ENCODE data around the gene KCNT1. TPM values are rescaled to one million over a fixed set of nuclear protein-coding genes. Genes with fewer than 3 reads are reported as not detected.

KCNT1 gene
- total RNA-seq, 1 donor from 2014 or later = not detected

DNA sequence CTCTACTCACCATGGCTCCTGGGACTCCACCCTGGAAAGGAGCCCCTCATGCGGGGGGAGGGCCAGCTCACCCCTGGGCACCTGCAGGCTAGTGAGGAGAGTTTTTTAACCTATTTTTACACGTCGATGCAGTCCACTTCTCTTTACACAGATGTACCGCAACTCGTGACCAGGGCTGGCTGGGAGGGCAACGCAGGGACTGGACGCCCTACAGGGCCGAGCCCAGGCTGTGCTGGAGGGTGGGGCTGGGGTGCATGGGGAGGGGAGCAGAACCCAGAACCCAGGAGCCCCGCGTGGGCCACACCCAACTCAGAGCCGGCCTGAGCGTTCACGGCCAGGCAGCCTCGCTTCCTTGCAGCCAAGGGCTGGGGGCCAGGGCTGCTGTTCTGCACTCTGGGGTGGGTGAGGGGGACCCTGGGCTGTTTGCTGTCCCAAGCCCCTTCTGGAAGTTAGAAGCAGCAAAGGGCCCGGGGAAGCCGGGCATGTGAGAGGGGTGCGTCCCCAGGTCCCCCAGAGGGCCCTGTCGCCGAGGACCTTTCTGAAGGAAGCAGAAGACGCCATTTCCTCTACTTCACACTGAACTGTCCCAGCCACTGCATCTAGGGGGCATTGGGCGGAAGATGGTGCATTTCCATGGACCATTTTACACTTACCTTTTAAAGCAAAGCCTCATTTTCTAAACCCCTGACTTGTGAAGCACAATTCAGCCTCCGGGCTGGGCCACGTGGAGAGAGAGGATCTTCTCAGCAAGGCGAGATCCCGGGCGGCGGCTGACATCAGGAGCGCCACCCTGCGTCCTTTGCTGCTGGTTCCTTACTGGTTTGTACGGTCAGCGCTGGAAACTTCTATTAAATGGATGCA, 90.5 kb downstream of the KCNT1 start:
- H3K27ac ChIP-seq = no peak overlapping the region
- H3K27me3 ChIP-seq = no peaks in the 10 kb centered on the region
- TF ChIP-seq, protein P1, sequence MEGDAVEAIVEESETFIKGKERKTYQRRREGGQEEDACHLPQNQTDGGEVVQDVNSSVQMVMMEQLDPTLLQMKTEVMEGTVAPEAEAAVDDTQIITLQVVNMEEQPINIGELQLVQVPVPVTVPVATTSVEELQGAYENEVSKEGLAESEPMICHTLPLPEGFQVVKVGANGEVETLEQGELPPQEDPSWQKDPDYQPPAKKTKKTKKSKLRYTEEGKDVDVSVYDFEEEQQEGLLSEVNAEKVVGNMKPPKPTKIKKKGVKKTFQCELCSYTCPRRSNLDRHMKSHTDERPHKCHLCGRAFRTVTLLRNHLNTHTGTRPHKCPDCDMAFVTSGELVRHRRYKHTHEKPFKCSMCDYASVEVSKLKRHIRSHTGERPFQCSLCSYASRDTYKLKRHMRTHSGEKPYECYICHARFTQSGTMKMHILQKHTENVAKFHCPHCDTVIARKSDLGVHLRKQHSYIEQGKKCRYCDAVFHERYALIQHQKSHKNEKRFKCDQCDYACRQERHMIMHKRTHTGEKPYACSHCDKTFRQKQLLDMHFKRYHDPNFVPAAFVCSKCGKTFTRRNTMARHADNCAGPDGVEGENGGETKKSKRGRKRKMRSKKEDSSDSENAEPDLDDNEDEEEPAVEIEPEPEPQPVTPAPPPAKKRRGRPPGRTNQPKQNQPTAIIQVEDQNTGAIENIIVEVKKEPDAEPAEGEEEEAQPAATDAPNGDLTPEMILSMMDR (IDR thresholded peaks at IDR 0.05) = no peak
- H3K36me3 ChIP-seq = no peaks in the 10 kb centered on the region
- H3K4me1 ChIP-seq = no peaks in the 10 kb centered on the region
- intact Hi-C loops (cut with DNase I) = no loop called here
- no peak overlapping the region for H3K4me3 ChIP-seq
- no peak for DNase-seq (ENCODE audit: low spot score in 2 of 2)
- H3K9me3 ChIP-seq = no peaks in the 10 kb centered on the region

DNA sequence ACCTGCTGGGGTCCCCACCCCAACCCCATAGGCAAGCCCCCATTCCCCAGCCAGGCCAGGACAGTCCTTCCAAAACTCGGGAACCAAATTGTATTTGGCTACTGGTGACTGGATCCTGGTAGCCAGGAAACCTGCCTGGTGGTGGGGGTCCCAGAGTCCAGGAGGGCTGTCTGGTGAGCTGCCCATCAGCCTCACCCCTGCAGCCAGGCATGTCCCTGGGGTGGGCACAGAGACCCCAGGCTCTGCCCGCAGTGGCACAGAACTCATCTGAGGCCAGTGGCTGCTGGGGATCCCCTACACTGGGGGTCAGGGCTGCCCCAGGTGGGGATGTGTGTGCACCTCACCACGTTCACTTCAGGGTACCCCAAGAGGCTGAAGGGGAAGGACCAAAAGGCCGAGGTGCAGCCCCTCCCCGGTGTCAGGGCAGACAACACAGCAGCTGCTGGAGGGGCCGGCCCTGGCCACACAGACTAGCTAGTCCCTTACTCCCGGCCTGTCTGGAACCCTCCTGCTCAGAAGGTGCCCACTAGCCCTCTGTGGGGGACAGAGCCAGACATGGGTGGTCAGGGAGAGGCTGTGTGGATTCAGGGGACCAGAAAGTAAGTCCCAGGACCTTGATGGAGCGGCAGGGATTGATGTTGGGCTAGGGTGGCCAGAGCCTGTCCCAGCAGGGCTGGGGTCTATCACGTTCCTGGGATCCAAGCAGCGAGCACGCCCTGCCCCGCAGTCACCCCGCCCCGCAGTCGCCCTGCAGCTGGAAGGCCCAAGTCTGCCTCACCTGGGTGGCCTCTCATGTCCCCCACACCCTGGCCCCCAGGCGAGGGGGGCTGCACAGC, 91.5 kb downstream of the KCNT1 start:
- H3K4me1 ChIP-seq = peaks cover 0 to 6% of the 10 kb centered on the region in 2 donors
- TF ChIP-seq, protein P1 (IDR thresholded peaks at IDR 0.05) = no peak
- no peaks in the 10 kb centered on the region for H3K27me3 ChIP-seq
- no peak for DNase-seq (ENCODE audit: low spot score in 2 of 2)
- H3K9me3 ChIP-seq = no peaks in the 10 kb centered on the region
- no peaks in the 10 kb centered on the region for H3K36me3 ChIP-seq
- H3K27ac ChIP-seq = no peak overlapping the region
- H3K4me3 ChIP-seq = no peak overlapping the region
- intact Hi-C loops (cut with DNase I) = no loop called here

DNA sequence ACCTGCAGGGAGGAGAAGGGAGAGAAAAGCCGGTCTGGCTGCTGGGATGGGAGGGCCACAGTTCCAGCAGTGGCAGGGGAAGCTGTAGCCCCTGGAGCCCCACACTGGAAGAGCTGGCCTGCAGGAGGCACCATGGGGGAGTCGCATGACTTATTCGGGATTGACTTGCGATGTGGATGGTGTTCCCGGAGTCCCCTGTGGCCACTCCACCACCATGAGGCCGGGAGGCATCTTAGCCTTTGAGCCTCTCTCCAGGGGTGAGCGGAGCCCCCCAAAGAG, 92.0 kb downstream of the KCNT1 start:
- no peak for DNase-seq (ENCODE audit: low spot score in 2 of 2)
- no peak overlapping the region for H3K27ac ChIP-seq
- intact Hi-C loops (cut with DNase I) = no loop called here
- TF ChIP-seq, protein P1 (IDR thresholded peaks at IDR 0.05) = no peak
- H3K36me3 ChIP-seq = no peaks in the 10 kb centered on the region
- no peaks in the 10 kb centered on the region for H3K9me3 ChIP-seq
- H3K4me1 ChIP-seq = peaks cover 0 to 6% of the 10 kb centered on the region in 2 donors
- no peak overlapping the region for H3K4me3 ChIP-seq
- no peaks in the 10 kb centered on the region for H3K27me3 ChIP-seq

DNA sequence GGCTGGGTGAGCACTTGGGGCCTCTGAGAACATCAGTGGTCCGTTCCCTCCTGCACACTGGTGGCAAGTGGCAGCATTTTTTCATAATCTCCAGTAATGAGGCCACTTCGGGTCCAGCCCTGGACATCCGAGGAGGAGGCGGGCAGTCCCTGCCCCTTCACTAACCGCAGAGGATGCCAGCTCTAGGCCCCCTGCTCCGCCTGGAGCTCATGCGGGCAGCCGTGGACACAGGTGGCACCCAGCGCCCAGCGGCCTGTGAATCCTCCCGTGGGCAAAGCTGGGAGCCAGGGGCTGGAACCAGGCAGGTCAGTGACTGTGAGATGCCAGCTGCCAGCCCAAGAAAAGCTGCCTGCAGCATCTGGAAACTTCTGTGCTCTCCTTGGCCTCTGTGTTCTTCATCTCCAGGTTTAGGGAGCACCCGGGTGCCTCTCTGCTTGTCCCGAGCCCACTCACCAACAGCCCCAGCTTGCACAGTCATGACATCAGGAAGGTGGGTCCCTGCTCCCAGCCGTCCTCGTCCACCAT, 92.4 kb downstream of the KCNT1 start:
- no peaks in the 10 kb centered on the region for H3K27me3 ChIP-seq
- H3K4me1 ChIP-seq = peaks cover 0 to 6% of the 10 kb centered on the region in 2 donors
- DNase-seq (ENCODE audit: low spot score in 2 of 2) = no peak
- no peak overlapping the region for H3K4me3 ChIP-seq
- intact Hi-C loops (cut with DNase I) = no loop called here
- no peaks in the 10 kb centered on the region for H3K9me3 ChIP-seq
- TF ChIP-seq, protein P1 (IDR thresholded peaks at IDR 0.05) = no peak
- no peaks in the 10 kb centered on the region for H3K36me3 ChIP-seq
- no peak overlapping the region for H3K27ac ChIP-seq

DNA sequence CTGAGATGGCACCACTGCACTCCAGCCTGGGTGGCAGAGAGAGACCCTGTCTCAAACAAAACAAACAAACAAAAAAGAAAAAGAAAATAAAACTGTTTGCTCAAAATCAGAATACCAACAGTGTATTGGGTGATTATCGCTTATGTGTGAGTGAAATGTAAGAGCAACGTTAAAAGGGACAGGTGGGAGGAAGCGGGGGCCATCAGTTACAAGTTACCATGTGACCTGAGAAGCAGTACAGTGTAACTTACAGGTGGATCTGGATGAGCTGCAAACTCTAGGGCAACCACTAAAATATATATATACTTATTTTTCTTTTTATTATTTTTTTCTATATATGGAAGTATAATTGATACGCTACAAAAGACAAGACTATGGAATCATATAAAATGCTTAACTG, 93.4 kb downstream of the KCNT1 start:
- DNase-seq (ENCODE audit: low spot score in 2 of 2) = no peak
- Histone ChIP-seq H3K4me1 (peaks cover 0 to 6% of the 10 kb centered on the region in 2 donors), H3K27ac (no peak overlapping the region), H3K27me3 (no peaks in the 10 kb centered on the region), H3K36me3 (no peaks in the 10 kb centered on the region), H3K9me3 (no peaks in the 10 kb centered on the region), H3K4me3 (no peak overlapping the region)
- intact Hi-C loops (cut with DNase I) = no loop called here
- TF ChIP-seq, protein P1 (IDR thresholded peaks at IDR 0.05) = no peak

Data from ascending aorta (tissue), 2 donors.